ENCODE results near the gene MAP2K6. TPM values are rescaled to one million over a fixed set of nuclear protein-coding genes. Genes with fewer than 3 reads are reported as not detected.

Gene MAP2K6
- total RNA-seq, 1 experiment from 2014 or later: 17.7 TPM

DNA sequence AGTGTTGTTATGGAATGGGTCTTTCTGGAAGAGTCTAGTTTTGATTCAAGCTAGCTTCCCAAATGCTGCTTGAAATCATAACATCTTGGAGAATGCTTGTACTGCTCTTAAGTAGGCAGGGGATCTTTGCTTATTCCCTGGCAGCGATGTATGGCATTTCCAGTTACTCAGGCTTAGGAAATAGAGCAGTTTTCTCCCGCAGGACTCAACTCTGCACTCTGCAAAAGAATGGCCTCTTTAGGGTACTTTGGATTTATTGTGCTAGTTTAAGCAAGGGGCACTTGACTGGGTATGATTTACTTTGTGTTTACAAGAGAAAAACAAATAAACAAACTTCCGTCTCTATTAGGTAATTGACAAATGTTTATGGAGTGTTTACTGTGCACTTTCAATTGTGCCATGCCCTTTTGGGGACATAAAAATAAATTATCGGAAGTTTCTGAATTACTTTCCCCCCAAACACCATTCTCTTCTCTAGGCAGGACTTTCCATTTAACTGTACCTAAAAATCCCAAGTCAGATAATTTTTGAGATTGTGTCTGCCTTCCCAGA is 164.0 kb downstream of the MAP2K6 start:
- no peak overlapping the region for H4K5ac ChIP-seq (ENCODE audit: insufficient read length, low read depth, low read length)
- H3K56ac ChIP-seq (ENCODE audit: insufficient read length, low read depth, low read length): no peak overlapping the region
- Mint-ChIP-seq H3K9me3 (no peaks in the 10 kb centered on the region), H3K4me3 (no peak overlapping the region), H3K27me3 (ENCODE audit: low read depth) (no peaks in the 10 kb centered on the region), H3K27ac (no peak overlapping the region), H3K36me3 (ENCODE audit: insufficient read depth in 1 of 3, low read depth in 3 of 3) (no peaks in the 10 kb centered on the region), H3K4me1 (peaks cover 18 to 19% of the 10 kb centered on the region in 2 experiments)
- H3K9ac ChIP-seq (ENCODE audit: extremely low read depth, insufficient read length, low read length): no peak overlapping the region
- H3K18ac ChIP-seq (ENCODE audit: insufficient read length, low read depth, low read length): no peak overlapping the region
- H2BK12ac ChIP-seq (ENCODE audit: insufficient read length, low read depth, low read length): no peak overlapping the region
- no peaks in the 10 kb centered on the region for H3K23me2 ChIP-seq (ENCODE audit: insufficient read length, low read depth, low read length, poor library complexity, severe bottlenecking)
- TF ChIP-seq, protein P1, sequence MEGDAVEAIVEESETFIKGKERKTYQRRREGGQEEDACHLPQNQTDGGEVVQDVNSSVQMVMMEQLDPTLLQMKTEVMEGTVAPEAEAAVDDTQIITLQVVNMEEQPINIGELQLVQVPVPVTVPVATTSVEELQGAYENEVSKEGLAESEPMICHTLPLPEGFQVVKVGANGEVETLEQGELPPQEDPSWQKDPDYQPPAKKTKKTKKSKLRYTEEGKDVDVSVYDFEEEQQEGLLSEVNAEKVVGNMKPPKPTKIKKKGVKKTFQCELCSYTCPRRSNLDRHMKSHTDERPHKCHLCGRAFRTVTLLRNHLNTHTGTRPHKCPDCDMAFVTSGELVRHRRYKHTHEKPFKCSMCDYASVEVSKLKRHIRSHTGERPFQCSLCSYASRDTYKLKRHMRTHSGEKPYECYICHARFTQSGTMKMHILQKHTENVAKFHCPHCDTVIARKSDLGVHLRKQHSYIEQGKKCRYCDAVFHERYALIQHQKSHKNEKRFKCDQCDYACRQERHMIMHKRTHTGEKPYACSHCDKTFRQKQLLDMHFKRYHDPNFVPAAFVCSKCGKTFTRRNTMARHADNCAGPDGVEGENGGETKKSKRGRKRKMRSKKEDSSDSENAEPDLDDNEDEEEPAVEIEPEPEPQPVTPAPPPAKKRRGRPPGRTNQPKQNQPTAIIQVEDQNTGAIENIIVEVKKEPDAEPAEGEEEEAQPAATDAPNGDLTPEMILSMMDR (conservative IDR thresholded peaks at IDR 0.05): no peak
- no peak overlapping the region for H3K14ac ChIP-seq (ENCODE audit: insufficient read depth, low read length)
- no peak overlapping the region for H3T11ph ChIP-seq (ENCODE audit: low read length)
- no peak overlapping the region for H2AFZ ChIP-seq (ENCODE audit: low read length)
- H2AK5ac ChIP-seq (ENCODE audit: insufficient read length, low read length): no peak overlapping the region
- no peak overlapping the region for H4K8ac ChIP-seq (replicated peaks; ENCODE audit: insufficient read length, low read depth, low read length)
- H2BK15ac ChIP-seq (ENCODE audit: low read depth, low read length): no peak overlapping the region
- no peak overlapping the region for H3K23ac ChIP-seq (ENCODE audit: insufficient read length, low read depth, low read length)
- no peak overlapping the region for H4K91ac ChIP-seq (ENCODE audit: insufficient read length, low read depth, low read length)
- no peaks in the 10 kb centered on the region for H3K79me2 ChIP-seq (ENCODE audit: insufficient read depth, low read length)
- no peaks in the 10 kb centered on the region for H3K27me3 ChIP-seq (ENCODE audit: insufficient read depth, low read length)
- H3K4me1 ChIP-seq (ENCODE audit: insufficient read depth, low read length): peaks cover 9% of the 10 kb centered on the region
- WGBS (ENCODE audit: extremely low coverage, insufficient read length, low lambda C conversion rate): no CpG with 5 or more reads among the region's 4 CpGs
- no peaks in the 10 kb centered on the region for H3K79me1 ChIP-seq (ENCODE audit: insufficient read depth, low read depth, low read length, poor library complexity, severe bottlenecking)
- no peak for DNase-seq
- H3K9me3 ChIP-seq (ENCODE audit: control insufficient read depth, low read depth, low read length): no peaks in the 10 kb centered on the region
- no peak overlapping the region for H3K4ac ChIP-seq (ENCODE audit: low read depth, low read length)
- no peak overlapping the region for H2BK5ac ChIP-seq (ENCODE audit: insufficient read length, low read length)
- no peak overlapping the region for H3K27ac ChIP-seq (ENCODE audit: insufficient read length, low read depth, low read length)
- no peaks in the 10 kb centered on the region for H4K20me1 ChIP-seq (ENCODE audit: control insufficient read depth, insufficient read depth, insufficient read length)
- H3K4me2 ChIP-seq (ENCODE audit: insufficient read depth, insufficient read length, low read length): no peak overlapping the region
- no peak overlapping the region for H2BK20ac ChIP-seq (ENCODE audit: low read depth, low read length, poor library complexity, severe bottlenecking)
- H2BK120ac ChIP-seq (ENCODE audit: low read depth, low read length, poor library complexity, severe bottlenecking): no peak overlapping the region
